Stimulated activated CD8-positive, alpha-beta memory T cell treated with anti-CD3 and anti-CD28 coated beads, Interleukin-7, amount 100 ng/mL, for 4 hours (primary cell): ENCODE results near the gene PTPRD.

Experiments
- DNase-seq, 2 donors: peaks; one replicate each; pipeline ENCODE4 v3.0.0-alpha.2; 2020; ENCODE audit warnings: low read depth in 2 of 2

Gene PTPRD

GRCh38 chr9:8515748-8516147 is 2097.1 kb downstream of the PTPRD start:
- no peak for DNase-seq

DNA sequence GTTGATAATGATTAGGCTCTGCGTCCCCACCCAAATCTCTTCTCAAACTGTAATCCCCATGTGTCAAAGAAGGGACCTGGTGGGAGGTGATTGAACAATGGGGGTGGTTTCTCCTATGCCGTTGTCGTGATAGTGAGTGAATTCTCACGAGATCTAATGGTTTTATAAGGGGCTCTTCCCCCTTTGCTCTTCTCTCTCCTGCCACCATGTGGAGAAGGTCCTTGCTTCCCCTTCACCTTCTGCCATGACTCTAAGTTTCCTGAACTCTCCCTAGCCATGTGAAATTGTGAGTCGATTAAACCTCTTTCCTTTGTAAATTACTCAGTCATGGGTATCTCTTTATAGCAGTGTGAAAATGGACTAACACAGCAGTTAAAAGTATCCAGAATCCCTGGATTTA is 2098.0 kb downstream of the PTPRD start:
- no peak for DNase-seq

DNA sequence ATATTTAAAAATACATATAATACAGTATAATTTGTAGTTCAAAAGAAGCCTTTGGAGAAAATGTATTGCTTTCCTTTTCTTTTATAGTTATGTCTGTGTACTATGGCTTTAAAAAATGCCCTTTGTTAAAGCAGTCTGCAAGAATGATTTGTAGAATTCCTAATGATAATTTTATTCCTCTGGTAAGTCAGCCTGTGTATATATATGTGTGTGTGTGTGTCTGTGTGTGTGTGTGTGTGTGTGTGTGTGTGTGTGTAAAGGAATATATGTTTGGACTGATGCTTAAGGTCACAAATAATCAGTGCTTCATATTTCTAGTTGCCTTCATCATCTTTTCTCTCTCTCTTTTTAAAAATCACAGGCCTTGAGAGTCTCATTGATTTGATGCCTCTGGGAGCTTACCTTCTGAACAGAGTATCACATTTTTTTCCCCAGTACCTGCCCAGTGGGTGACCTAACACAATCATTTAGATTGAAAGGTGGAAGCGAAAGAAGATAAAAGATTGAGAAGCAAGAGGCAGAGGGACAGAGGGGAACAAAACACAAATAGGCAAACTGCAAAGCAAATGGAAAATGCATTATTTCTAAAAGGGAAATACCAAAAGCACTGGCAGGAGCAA is 2104.0 kb downstream of the PTPRD start:
- no peak for DNase-seq

DNA sequence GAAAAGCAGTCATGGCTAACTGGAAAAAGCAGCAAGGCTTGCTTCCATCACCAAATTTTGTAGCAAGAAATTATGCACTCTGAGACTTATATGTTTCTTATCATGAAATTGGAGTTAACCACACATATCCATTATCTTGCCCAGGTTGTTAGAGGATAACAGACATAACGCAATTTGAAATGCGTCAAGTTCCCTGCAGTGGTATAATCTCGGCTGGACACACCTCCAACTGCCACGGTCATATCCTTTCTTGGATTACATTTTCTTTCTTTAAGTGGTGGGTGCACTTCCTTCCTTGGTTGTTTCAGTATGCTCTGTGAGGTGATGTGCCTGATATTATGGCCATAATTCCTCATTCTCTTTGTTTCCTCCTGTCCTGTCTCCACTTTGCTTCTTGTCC is 2118.2 kb downstream of the PTPRD start:
- no peak for DNase-seq

- no peak for DNase-seq
These were observed 2120.1 kb downstream of the PTPRD start for GRCh38 chr9:8492679-8493078.

GRCh38 chr9:8492024-8492423 is 2120.8 kb downstream of the PTPRD start:
- no peak for DNase-seq

DNA sequence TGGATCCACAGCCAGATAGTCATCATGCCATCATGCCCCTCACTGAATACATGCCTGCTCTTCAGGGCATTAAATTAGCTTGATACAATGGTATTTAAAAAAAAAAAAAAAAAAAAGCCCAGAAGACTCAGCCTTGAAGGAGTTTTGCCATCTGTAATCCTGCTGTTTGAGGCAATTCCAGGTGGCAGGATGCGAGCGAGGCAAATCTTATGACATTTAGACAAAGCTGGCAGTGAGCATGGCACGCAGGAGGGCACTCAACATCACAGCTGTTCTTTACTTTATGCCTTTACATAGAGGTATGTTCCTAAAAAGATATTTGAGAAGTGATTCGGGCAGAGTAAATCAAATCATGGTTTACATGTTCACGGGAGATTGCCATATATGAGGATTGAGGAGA is 2121.2 kb downstream of the PTPRD start:
- DNase-seq, result no peak

DNA sequence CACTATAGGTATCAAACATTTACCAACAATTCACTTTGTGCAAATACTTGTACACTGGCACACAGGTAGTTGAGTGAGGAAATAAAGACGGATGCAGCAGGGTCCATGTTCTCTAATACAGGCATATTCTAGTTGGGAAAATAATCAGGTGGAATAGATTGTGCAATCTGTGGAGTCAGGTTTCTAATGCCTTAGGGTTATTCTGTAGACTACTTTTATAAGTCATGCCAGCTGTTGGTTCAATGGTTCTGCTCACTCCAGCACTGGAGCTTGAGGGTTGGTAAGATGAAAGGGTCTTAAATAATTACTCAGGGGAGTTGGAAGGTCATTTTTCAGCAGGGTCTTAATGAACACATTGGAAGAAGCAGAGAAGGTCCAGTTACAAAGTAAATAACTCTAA is 2123.0 kb downstream of the PTPRD start:
- no peak for DNase-seq

GRCh38 chr9:8486095-8486494 is 2126.7 kb downstream of the PTPRD start:
- no peak for DNase-seq

GRCh38 chr9:8484597-8485191 is 2128.1 kb downstream of the PTPRD start:
- no peak for DNase-seq

- no peak for DNase-seq
These were observed 2135.4 kb downstream of the PTPRD start for GRCh38 chr9:8477450-8477849.

DNA sequence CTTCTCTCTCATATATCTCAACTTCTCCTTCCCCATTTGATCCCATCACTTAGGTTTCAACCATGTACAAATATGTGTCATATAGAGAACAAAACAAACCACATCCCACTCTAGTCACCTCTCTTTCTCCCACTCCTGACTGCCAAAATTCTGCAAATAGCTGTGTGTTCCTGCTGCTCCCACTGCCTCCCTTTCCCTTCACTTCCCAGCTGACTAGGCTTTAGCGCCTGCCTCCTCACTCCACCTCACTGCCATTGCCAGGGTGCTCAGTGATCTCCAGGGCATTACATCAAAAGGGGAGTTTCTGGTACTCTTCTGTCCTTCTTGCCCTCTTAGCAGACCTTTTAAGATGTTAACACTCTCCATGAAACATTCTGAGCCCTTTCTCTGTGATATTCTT is 2137.9 kb downstream of the PTPRD start:
- DNase-seq, result no peak

- DNase-seq, result no peak
These were observed 2139.4 kb downstream of the PTPRD start for GRCh38 chr9:8473244-8474020.

- DNase-seq, result no peak
These were observed 2144.7 kb downstream of the PTPRD start for GRCh38 chr9:8468045-8468637.

DNA sequence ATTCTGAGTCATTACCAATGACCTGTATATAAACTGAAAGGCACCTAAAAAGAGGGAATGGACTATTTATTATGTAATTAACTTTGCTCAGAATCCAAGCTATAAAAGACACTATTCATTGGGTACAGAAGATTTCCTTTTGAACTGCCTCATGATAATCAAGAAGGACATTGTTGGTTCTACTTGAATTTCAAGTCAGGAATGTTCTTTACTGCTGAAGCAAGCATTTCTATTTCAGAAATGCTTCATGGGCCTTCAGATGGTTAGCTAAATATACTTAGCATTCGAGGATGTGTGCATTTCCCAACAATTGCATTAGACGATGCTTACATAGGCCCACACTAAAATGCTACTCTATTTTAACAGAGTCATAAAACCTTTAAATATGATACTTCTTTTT is 2155.0 kb downstream of the PTPRD start:
- DNase-seq, result no peak

- no peak for DNase-seq
These were observed 2155.7 kb downstream of the PTPRD start for GRCh38 chr9:8457055-8457454.

DNA sequence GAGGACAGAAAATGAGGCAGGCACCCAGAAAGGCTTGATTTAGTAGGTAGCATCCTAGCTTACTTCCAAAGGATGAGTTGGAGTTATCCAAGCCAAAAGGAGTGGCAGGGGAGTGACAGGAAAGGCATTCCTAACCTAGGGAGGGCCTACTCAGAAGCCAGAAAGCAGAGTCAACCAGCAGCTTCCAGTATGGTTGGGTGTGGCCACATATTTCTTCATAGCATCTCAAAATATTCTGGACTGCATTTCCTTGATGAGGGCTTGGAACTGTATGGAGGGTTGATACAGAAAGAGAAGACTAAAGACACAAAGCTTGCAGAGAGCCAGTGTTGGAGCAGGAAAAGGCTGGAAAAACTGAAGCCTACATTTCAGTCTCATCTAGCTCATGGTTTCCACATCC is 2156.5 kb downstream of the PTPRD start:
- no peak for DNase-seq

DNA sequence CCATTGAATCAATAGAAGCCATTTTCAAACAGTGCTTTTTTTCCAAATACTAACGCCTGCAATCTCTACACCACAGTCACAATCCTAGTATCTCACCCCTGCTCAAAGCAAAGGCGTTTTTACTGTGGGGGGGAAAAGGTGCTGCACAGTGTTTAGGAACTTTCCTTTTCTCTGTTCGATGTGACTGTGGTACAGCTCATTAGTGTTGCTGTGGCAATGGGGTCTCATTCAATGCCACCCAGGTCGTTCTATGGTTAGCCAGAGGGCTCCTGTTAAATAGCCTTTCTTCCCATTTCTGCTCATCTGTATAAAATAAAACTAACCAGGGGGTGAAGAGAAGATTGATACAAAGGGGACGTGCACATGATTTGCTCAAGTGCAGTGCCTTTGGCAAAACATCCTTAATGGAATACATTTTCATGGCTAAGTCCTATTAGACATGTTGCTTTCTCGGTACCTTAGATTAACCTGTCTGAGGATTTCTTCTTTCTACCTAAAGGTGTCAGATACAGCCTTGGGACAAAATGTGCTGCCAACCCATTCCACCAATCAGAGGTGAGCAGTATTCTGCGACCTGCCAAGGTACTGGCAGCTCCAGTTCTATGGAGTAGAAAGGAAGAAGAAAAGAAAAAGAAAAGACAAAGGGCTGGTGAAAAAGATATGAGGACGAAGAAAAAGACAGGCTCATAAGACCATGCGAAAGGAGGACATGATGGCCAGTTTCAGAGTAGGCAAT is 2161.8 kb downstream of the PTPRD start:
- no peak for DNase-seq

GRCh38 chr9:8448226-8448625 is 2164.6 kb downstream of the PTPRD start:
- DNase-seq, result no peak

DNA sequence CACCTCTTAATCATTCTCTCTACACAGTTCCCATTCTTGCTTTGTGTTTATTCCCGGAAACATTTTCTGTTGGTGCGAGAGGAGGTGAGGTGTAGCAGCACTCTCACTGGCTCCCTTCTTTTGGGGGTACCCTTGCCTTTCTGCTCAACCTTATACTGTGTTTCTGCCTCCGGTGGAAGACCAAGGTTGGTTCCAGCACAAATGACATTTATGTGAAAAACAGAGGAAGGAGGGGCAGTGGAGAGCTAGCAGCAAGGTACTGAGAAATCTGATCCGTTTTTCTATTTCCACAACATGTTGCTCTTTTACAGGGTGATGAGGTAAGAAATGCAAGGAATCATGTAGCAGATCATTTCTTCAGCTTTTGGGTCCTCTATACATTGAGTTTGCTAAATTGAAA is 2165.2 kb downstream of the PTPRD start:
- no peak for DNase-seq

DNA sequence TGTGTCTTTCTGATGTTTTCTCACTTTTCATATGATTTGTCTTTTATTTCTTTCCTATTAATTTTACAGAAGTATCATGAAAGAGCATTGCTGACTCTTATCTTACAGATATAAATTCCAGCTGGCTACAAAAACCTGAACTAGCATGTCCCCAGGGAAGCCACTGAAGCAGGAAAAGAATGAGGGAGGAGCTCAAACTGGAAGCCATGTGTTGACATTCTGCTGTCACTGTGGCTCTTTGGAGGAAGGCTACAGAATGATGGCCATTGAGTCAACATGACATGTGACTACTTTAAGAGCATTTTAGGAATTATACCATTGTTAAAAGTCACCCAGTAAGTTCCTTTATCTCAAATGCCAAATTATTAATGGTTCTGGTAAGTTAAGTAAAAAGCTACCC is 2174.9 kb downstream of the PTPRD start:
- DNase-seq, result no peak

DNA sequence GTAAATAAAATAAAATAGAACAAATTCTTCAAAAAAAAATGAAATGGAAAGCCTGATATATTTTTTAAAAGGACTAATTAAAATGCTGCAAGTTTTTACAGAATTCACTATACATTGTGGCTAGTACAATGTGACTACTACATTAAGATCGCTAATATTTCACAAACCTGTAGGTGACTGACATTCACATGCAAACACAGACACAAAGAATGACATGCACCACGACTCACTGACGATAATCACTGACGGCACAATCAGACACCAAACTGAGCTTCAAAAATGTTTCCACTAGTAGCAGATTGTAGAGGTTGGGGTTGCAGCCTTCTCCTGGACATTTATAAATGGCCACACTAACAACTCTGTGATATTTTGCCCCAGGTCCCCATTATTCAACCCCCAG is 2175.5 kb downstream of the PTPRD start:
- no peak for DNase-seq
